HepG2 (cell line): Measurements from ENCODE around the gene TP53TG5. TPM values are rescaled to one million over a fixed set of nuclear protein-coding genes. Genes with fewer than 3 reads are reported as not detected.

Source experiments
- FOXO1 ChIP-seq: sonication (generic); formaldehyde crosslinking; IDR thresholded peaks from 2 replicates; pipeline ENCODE4 v1.4.0; 2020; ENCODE audit warnings: missing genetic modification reagents
- KDM4B ChIP-seq: sonication (generic); formaldehyde crosslinking; IDR thresholded peaks from 2 replicates; pipeline ENCODE4 v1.4.0; 2020; ENCODE audit warnings: missing genetic modification reagents
- KMT2A ChIP-seq: sonication (generic); formaldehyde crosslinking; IDR thresholded peaks from 2 replicates; pipeline ENCODE4 v1.4.0; 2020; ENCODE audit warnings: missing genetic modification reagents
- RAD21 ChIP-seq: fragments of 450-650 bp; formaldehyde crosslinking; IDR thresholded peaks from 2 replicates; pipeline ENCODE4 v1.5.0; 2020; ENCODE audit warnings: mild to moderate bottlenecking
- SALL1 ChIP-seq: sonication (generic); formaldehyde crosslinking; IDR thresholded peaks from 2 replicates; pipeline ENCODE4 v1.8.0; 2022; ENCODE audit warnings: mild to moderate bottlenecking, missing genetic modification reagents
- SYNCRIP ChIP-seq: fragments of 200-400 bp; formaldehyde crosslinking; IDR thresholded peaks from 2 replicates; pipeline ENCODE4 v1.6.1; 2018; ENCODE audit warnings: mild to moderate bottlenecking, low read depth, low read length; ENCODE audit not compliant: insufficient read depth
- ZNF205 ChIP-seq: IDR thresholded peaks from 2 replicates; pipeline ENCODE4 v1.6.1; 2018; ENCODE audit warnings: missing biosample characterization, missing genetic modification reagents
- ZNF550 ChIP-seq: sonication (generic); formaldehyde crosslinking; IDR thresholded peaks from 2 replicates; pipeline ENCODE4 v1.4.0; 2020; ENCODE audit warnings: mild to moderate bottlenecking, missing genetic modification reagents, borderline replicate concordance
- ZNF672 ChIP-seq: sonication (generic); formaldehyde crosslinking; IDR thresholded peaks from 2 replicates; pipeline ENCODE4 v1.8.1; 2022; ENCODE audit warnings: missing genetic modification reagents
- polyA plus RNA-seq, 8 experiments: library from polyadenylated mRNA; depleted of rRNA in 3 of 8; stranded (reverse) in 7 of 8; unstranded in 1 of 8; fragments of >200 nt; fragmentation: Illumina TruSeq in 4 of 8; extraction: Trizol in 4 of 8; gene quantifications; 2 replicates each; pipeline versions ENCODE4 v1.2.1 to v1.2.3, GENCODE V29; 2011 to 2016; ENCODE audit warnings: low read depth in 4 of 8, missing spikeins in 1 of 8, mixed read lengths in 1 of 8; ENCODE audit not compliant: insufficient read depth in 1 of 8
- total RNA-seq, 5 experiments: library from RNA; depleted of rRNA; stranded (reverse); fragments of >200 nt; fragmentation: Illumina TruSeq; extraction: Trizol; gene quantifications; 2 replicates each; pipeline ENCODE4 v1.2.3, GENCODE V29; 2016; ENCODE audit warnings: low read depth in 1 of 5
- TF ChIP-seq, protein P1 (sequence below): sonication (generic); formaldehyde crosslinking; conservative IDR thresholded peaks from 2 replicates; pipeline ENCODE4 v1.4.0; 2020; ENCODE audit warnings: missing genetic modification reagents
- TF ChIP-seq, protein P2 (sequence below), 2 experiments: fragments of 450-650 bp in 1 of 2; sonication (generic) in 1 of 2; formaldehyde crosslinking; IDR thresholded peaks; 2 replicates each; pipeline versions ENCODE4 v1.5.0 to v1.8.0; 2020 to 2022; ENCODE audit warnings: mild to moderate bottlenecking in 1 of 2, missing genetic modification reagents in 1 of 2
- TF ChIP-seq, protein P3 (sequence below): sonication (generic); formaldehyde crosslinking; conservative IDR thresholded peaks from 2 replicates; pipeline ENCODE4 v1.8.0; 2022; ENCODE audit warnings: low read depth, missing genetic modification reagents
- TF ChIP-seq, protein P4 (sequence below): sonication (generic); formaldehyde crosslinking; IDR thresholded peaks from 2 replicates; pipeline ENCODE4 v1.8.0; 2022; ENCODE audit warnings: mild to moderate bottlenecking, missing genetic modification reagents, moderate library complexity
- TF ChIP-seq, protein P5 (sequence below): sonication (generic); formaldehyde crosslinking; IDR thresholded peaks from 2 replicates; pipeline ENCODE4 v1.5.1; 2020; ENCODE audit warnings: missing genetic modification reagents, mild to moderate bottlenecking, borderline replicate concordance
- TF ChIP-seq, protein P6 (sequence below): sonication (generic); formaldehyde crosslinking; IDR thresholded peaks from 2 replicates; pipeline ENCODE4 v1.8.1; 2023; ENCODE audit warnings: mild to moderate bottlenecking, inconsistent platforms, moderate library complexity, missing genetic modification reagents, borderline replicate concordance
- TF ChIP-seq, protein P7 (sequence below): IDR thresholded peaks from 2 replicates; pipeline ENCODE4 v1.6.1; 2016; ENCODE audit warnings: low read depth, borderline replicate concordance
- TF ChIP-seq, protein P8 (sequence below): IDR thresholded peaks from 2 replicates; pipeline ENCODE4 v1.6.1; 2012; ENCODE audit warnings: inconsistent platforms
- TF ChIP-seq, protein P9 (sequence below): IDR thresholded peaks from 2 replicates; pipeline ENCODE4 v1.6.1; 2012; ENCODE audit warnings: low read depth, low read length, improper control_type of control experiment

TP53TG5 gene
- total and polyA plus RNA-seq, 2 of the 13 experiments (the other 11 are each of a cell fraction or from before 2014, with no cell fraction given) = 0.11 TPM; not detected in 1

DNA sequence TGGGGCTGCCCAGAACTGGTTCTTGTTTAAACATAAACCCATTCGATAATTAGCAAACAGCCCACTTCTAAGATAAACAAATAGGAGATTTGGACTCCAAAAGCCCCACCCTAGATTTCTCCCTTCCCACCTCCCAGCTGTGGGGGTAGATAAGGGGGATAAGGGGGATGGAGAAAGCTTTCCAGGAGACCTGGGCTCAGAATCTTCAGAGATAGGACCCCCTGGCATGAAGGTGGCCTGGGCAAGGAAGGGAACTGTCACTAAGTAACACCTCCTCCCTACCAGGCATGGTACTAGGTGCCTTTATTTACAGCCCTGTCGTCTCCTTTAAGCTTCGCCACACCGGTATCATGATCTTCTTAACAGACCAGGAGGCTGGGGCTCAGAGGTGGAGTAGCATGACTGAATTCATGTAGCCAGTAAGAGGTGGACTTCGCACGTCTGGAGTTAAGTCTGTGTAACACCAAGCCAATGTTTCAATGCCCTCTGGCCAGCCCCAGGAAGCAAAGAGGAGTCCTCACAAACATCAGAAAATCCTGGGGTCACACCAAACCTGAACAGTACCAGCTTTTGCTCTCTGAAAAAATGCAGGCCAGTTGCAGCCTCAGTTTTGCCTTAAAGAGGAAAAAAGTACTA lies 34.5 kb downstream of the TP53TG5 start (continued):
- TF ChIP-seq, protein P1, sequence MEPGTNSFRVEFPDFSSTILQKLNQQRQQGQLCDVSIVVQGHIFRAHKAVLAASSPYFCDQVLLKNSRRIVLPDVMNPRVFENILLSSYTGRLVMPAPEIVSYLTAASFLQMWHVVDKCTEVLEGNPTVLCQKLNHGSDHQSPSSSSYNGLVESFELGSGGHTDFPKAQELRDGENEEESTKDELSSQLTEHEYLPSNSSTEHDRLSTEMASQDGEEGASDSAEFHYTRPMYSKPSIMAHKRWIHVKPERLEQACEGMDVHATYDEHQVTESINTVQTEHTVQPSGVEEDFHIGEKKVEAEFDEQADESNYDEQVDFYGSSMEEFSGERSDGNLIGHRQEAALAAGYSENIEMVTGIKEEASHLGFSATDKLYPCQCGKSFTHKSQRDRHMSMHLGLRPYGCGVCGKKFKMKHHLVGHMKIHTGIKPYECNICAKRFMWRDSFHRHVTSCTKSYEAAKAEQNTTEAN (CRISPR knock-in tag) = no peak
- TF ChIP-seq, protein P2, sequence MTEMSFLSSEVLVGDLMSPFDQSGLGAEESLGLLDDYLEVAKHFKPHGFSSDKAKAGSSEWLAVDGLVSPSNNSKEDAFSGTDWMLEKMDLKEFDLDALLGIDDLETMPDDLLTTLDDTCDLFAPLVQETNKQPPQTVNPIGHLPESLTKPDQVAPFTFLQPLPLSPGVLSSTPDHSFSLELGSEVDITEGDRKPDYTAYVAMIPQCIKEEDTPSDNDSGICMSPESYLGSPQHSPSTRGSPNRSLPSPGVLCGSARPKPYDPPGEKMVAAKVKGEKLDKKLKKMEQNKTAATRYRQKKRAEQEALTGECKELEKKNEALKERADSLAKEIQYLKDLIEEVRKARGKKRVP (CRISPR knock-in tag; IDR thresholded peaks at IDR 0.05) = peak; percentile 39 to 59; a peak in 1 of 4 replicates
- TF ChIP-seq FOXO1 (peak; percentile 44; the same call in 1 of the 2 replicates), KDM4B (CRISPR knock-in tag) (no peak; the same call in 1 of the 2 replicates), SALL1 (no peak), SYNCRIP (no peak), ZNF205 (CRISPR knock-in tag) (no peak), ZNF672 (CRISPR knock-in tag) (no peak), ZNF550 (CRISPR knock-in tag) (0 out of 2 replicates have a peak, but pooled peaks have one; percentile 48), RAD21 (CRISPR knock-in tag) (0 out of 2 replicates have a peak, but pooled peaks have one; percentile 7), KMT2A (CRISPR knock-in tag) (no peak)
- TF ChIP-seq, protein P3, sequence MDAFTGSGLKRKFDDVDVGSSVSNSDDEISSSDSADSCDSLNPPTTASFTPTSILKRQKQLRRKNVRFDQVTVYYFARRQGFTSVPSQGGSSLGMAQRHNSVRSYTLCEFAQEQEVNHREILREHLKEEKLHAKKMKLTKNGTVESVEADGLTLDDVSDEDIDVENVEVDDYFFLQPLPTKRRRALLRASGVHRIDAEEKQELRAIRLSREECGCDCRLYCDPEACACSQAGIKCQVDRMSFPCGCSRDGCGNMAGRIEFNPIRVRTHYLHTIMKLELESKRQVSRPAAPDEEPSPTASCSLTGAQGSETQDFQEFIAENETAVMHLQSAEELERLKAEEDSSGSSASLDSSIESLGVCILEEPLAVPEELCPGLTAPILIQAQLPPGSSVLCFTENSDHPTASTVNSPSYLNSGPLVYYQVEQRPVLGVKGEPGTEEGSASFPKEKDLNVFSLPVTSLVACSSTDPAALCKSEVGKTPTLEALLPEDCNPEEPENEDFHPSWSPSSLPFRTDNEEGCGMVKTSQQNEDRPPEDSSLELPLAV (CRISPR knock-in tag) = no peak
- TF ChIP-seq, protein P4, sequence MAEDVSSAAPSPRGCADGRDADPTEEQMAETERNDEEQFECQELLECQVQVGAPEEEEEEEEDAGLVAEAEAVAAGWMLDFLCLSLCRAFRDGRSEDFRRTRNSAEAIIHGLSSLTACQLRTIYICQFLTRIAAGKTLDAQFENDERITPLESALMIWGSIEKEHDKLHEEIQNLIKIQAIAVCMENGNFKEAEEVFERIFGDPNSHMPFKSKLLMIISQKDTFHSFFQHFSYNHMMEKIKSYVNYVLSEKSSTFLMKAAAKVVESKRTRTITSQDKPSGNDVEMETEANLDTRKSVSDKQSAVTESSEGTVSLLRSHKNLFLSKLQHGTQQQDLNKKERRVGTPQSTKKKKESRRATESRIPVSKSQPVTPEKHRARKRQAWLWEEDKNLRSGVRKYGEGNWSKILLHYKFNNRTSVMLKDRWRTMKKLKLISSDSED = no peak
- TF ChIP-seq, protein P5, sequence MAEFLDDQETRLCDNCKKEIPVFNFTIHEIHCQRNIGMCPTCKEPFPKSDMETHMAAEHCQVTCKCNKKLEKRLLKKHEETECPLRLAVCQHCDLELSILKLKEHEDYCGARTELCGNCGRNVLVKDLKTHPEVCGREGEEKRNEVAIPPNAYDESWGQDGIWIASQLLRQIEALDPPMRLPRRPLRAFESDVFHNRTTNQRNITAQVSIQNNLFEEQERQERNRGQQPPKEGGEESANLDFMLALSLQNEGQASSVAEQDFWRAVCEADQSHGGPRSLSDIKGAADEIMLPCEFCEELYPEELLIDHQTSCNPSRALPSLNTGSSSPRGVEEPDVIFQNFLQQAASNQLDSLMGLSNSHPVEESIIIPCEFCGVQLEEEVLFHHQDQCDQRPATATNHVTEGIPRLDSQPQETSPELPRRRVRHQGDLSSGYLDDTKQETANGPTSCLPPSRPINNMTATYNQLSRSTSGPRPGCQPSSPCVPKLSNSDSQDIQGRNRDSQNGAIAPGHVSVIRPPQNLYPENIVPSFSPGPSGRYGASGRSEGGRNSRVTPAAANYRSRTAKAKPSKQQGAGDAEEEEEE (CRISPR knock-in tag) = no peak
- TF ChIP-seq, protein P6, sequence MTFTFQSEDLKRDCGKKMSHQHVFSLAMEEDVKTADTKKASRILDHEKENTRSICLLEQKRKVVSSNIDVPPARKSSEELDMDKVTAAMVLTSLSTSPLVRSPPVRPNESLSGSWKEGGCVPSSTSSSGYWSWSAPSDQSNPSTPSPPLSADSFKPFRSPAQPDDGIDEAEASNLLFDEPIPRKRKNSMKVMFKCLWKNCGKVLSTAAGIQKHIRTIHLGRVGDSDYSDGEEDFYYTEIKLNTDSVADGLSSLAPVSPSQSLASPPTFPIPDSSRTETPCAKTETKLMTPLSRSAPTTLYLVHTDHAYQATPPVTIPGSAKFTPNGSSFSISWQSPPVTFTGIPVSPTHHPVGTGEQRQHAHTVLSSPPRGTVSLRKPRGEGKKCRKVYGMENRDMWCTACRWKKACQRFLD (CRISPR knock-in tag) = no peak
- TF ChIP-seq, protein P7, sequence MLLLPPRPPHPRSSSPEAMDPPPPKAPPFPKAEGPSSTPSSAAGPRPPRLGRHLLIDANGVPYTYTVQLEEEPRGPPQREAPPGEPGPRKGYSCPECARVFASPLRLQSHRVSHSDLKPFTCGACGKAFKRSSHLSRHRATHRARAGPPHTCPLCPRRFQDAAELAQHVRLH (CRISPR knock-in tag) = no peak
- TF ChIP-seq, protein P8, sequence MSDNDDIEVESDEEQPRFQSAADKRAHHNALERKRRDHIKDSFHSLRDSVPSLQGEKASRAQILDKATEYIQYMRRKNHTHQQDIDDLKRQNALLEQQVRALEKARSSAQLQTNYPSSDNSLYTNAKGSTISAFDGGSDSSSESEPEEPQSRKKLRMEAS = 0 out of 2 replicates have a peak, but pooled peaks have one; percentile 20
- TF ChIP-seq, protein P9, sequence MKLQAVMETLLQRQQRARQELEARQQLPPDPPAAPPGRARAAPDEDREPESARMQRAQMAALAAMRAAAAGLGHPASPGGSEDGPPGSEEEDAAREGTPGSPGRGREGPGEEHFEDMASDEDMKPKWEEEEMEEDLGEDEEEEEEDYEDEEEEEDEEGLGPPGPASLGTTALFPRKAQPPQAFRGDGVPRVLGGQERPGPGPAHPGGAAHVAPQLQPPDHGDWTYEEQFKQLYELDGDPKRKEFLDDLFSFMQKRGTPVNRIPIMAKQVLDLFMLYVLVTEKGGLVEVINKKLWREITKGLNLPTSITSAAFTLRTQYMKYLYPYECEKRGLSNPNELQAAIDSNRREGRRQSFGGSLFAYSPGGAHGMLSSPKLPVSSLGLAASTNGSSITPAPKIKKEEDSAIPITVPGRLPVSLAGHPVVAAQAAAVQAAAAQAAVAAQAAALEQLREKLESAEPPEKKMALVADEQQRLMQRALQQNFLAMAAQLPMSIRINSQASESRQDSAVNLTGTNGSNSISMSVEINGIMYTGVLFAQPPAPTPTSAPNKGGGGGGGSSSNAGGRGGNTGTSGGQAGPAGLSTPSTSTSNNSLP = peak; percentile 25; the same call in 1 of the 2 replicates
